ENCODE measurements around the gene SLC35G2.

DNA sequence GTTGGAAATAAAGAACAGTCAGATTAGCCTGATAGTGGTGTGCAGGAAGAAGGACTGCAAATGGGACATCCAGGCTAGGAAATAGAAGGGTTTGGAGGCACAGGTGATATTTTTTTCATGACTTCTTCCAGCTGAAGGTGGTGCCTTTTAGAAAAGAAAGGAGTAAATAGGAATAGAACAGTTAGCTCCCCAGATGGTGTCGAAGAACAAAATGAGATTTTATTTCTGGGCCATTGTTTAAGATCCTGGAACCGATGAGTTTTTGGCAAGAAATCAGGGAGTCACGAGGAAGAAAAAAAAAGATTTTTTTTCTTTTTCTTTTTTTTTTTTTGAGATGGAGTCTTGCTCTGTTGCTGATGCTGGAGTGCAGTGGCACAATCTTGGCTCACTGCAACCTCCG lies 33.3 kb downstream of the SLC35G2 start:
- TF ChIP-seq, protein P1, sequence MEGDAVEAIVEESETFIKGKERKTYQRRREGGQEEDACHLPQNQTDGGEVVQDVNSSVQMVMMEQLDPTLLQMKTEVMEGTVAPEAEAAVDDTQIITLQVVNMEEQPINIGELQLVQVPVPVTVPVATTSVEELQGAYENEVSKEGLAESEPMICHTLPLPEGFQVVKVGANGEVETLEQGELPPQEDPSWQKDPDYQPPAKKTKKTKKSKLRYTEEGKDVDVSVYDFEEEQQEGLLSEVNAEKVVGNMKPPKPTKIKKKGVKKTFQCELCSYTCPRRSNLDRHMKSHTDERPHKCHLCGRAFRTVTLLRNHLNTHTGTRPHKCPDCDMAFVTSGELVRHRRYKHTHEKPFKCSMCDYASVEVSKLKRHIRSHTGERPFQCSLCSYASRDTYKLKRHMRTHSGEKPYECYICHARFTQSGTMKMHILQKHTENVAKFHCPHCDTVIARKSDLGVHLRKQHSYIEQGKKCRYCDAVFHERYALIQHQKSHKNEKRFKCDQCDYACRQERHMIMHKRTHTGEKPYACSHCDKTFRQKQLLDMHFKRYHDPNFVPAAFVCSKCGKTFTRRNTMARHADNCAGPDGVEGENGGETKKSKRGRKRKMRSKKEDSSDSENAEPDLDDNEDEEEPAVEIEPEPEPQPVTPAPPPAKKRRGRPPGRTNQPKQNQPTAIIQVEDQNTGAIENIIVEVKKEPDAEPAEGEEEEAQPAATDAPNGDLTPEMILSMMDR (IDR thresholded peaks at IDR 0.05; ENCODE audit: insufficient read depth, low read depth, low read length): no peak
- no peak for TF ChIP-seq EZH2 (IDR thresholded peaks at IDR 0.05; ENCODE audit: insufficient read depth, low read length)

All from astrocyte (in vitro differentiated cells and primary cell).